Kasumi-1 (cell line): Measurements from ENCODE around the gene STXBP5.

Source experiments
- DNase-seq, 2 experiments: peaks; one replicate each; lab custom pipeline; 2025; lab: John Stamatoyannopoulos, UW

Gene STXBP5

DNA sequence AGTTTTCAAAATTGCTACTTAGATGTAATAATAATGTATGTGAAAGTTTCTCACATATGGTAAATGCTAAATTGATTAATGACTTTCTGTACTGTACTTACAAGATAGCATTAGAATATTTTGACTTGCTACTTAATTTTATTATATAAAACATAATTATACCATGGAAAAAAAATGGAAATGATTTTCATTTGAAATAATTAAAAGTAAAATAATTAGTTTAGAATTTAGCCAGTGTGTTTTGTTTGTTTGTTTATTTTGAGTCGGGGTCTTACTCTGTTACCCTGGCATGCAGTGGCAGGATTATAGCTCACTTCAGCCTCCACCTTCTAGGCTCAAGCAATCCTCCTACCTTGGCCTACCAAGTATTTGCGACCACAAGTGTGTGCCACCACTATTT lies 7.1 kb downstream of the STXBP5 start:
- no peak for DNase-seq

DNA sequence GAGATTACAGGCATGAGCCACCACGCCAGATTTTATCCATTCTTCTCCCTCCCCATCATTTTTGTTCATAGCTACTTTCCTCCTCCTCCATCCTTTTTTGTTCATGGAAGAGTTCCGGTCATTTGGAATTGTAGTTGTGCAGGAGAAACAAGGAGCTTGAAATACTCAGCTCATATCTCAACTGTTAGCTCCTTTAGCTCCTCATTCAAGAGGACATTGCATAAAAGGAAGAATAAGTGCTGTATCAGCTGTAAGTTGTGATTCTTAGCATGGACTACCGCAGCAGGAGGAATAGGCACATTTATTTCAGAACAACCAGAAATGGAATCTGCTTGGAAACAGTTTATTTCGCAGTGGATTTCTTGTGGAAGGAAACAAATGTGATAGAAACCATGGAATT lies 7.6 kb downstream of the STXBP5 start:
- no peak for DNase-seq

DNA sequence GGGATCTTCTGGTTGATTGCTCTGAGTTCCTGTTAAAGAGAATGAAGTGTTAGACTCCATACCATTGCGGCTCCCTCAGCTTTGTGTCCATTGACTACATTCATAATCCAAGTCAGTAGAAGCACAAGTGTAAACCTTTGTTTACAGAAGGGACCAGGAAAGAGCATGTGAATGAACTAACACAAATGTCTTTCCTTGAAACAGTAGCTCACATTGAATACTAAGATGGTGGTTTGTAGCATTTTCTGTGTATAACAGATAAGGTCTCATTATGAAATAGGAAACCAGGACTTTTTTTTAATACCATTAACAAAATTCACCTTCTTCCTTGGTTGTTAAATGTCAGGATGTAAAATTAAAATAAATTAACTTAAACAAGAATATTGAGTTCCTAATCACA lies 8.4 kb downstream of the STXBP5 start:
- DNase-seq = no peak

DNA sequence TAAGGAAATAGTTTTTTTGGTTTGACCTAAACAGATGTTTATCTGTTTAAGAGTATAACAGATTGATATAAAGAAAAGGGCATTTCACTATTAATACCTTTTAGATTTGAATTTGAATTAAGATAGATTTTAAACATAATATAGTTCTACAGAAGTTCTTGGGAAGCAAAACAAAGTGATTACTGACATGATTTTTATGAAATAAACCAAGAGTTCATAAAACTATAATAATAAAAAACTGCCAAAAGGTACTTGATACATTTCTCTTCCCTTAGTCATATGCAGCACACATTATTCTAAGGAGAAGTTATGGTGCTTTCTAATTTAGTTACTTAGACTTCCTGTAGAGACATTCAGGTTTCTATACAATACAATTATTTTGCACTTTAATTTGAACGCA lies 9.6 kb downstream of the STXBP5 start:
- no peak for DNase-seq

DNA sequence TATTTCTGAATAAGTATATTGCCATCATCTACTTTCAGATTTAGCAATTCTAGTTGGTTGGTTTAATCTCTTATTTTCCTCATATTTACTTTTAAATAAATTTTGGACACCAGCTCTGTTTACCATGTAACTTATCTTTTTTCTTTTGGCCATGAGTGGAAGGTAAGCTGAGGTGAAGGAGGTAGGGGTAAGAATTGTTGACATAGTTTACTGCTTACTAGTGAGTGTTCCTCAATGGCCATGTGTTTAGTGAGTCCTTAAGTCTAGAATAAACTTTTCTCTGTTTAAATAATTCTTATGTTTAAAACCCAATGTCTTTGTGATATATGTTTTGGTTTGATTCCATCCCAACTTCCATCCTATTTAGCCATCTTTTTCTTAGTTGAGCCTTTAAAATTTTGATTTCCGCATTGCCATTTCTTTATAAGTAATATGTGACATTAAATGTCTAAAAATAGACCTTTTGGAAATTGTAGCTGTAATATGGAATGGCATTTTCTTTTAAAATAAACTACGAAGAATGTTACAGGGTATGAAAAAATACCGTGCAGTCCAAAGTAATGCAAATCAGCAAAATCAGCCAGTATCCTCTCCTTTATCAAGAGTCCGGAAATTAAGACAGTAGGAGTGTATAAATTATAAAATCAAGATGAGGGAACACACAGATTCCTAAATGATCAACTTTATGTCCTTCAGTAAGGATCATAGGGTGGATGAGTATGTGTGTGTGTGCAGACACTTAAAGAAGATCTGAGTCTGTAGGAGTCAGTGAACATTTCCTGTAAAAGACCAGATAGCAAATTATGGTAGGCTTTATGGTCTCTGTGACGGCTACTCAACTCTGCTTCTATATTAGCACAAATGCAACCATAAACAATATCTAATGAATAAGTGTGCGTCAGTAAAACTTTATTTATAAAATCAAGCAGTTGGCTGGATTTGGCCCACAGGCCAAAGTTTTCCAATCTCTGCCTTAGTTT lies 10.3 kb downstream of the STXBP5 start:
- DNase-seq = no peak

DNA sequence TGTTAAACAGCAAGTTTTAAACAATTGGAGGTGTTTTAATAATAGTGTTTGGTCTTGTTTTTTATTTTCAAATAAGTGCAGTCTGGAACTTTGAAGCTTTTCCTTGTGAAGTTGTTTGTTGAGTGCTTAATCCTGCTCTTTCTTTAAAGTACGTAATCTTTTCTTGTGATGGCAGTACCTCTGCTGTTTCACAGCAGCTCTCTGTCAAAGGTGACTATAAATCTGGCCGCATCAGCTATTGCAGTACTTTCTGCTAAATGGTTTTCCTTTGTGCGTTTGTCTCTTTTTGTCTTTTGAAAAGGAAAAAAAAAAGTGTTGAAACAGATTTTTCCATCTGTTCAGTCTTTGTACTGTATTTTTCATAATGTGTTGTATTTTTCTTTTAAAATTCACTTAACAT lies 12.7 kb downstream of the STXBP5 start:
- no peak for DNase-seq

DNA sequence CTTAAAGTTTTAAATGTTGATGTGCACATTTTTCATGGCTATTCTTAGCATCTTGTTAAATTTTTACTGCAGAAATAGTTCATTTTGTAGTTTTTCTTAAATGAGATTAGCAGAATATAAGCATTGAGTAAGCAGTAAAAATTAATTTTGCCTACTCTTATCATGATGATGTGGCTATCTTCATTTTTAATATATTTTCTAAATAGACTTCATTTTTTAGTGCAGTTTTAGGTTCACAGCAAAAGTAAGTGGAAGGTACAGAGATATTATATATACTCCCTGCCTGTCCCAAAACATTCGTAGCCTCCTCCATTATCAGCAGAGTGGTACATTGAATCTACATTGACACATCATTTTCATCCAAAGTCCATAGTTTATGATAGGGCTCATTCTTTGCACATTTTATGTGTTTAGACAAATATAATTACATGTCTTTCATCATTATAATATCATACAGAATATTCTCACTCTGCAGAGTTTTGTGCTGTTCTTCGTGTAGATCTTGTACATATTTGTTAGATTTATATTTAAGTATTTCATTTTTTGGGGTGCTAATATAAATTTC lies 13.7 kb downstream of the STXBP5 start:
- no peak for DNase-seq

DNA sequence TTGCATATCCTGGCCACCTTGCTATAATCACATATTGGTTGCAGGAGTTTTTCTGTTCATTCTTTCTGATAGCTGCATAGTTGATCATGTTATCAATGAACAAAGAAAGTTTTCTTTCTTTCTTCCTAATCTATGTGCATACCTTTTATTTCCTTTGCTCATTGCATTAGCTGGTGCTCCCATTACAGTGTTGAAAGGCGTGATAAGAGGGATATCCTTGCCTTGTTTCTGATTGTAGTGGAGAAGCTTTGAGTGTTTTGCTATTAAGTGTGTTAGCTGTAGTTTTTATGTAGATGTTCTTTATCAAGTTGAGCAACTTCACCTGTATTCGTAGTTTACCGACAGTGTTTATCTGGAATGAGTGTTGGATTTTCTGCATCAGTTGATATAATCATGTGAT lies 14.6 kb downstream of the STXBP5 start:
- no peak for DNase-seq

DNA sequence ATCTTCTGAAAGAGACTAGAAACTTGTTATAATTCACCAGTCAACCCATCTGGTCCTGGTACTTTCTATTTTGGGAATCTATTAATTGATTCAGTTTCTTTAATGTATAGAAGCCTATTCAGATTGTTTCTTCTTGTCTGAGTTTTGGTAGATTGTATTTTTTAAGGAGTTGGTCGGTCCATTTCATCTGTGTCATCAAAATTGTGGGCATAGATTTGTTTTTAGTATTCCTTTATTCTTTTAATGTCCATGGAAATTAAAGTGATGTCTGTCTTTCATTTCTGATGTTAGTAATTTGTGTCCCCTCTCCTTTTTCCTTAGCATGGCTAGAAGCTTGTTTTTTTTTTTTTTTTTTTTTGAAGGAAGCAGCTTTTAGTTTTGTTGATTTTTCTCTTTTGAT lies 15.2 kb downstream of the STXBP5 start:
- no peak for DNase-seq

DNA sequence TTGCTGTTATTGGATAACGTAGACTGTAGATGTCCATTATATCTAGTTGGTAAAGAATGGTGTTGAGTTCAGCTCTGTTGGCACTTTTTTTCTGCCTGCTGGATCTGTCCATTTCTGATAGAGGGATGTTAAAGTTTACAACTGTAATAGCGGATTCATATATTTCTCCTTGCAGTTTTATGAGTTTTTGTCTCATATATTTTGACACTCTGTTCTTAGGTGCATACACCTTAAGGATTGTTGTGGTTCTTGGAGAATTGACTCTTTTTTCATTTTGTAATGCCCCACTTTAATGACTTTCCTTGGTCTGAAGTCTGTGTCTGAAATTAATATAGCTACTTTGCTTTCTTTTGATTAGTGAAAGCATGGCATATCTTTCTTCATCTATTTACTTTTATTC lies 16.1 kb downstream of the STXBP5 start:
- no peak for DNase-seq

DNA sequence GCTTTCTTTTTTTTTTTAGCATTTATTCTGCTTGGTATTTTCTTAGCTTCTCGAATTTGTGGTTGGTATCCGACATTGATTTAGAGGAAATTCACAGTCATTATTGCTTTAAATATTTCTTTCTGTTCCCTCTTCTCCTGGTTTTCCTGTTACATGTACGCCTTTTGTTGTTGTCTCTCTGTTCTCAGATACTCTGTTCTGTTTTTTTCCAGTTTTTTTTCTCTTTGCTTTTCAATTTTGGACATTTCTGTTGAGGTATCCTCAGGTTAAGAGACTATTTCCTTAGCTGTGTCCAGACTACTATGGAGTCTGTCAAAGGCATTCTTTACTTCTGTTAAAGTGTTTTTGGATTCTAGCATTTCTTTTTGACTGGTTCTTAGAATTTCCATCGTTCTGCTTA lies 17.5 kb downstream of the STXBP5 start:
- no peak for DNase-seq

DNA sequence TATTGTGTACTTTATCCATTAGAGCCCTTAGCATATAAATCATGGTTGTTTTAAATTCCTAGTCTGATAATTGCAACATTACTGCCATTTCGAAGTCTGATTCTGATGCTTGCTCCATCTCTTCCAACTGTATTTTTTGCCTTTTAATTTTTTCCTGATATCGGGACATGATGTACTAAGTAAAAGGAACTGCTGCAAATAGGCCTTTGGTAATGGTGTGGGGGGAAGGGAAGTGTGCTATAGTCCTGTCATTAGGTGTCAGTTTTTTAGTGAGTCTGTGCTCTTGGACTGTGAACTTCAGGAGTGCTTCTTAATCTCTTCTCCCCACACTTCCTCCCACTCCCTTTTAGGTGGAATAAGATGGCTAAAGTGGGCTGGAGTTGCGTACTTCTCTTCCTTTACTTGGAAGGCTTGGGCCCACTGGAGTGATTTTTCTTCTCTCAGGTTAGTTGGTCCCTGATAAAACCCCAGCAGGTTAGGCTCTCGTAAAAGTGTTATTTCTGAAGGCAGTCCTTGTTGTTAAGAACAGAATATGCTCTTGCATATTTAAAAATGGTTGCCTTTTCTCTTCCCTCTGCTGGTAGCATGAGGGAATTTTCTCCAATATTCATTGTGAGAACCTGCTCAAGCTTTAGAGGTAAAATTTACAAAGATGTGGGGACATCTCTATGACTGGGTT lies 18.1 kb downstream of the STXBP5 start:
- DNase-seq = peak; percentile 30 to 56

DNA sequence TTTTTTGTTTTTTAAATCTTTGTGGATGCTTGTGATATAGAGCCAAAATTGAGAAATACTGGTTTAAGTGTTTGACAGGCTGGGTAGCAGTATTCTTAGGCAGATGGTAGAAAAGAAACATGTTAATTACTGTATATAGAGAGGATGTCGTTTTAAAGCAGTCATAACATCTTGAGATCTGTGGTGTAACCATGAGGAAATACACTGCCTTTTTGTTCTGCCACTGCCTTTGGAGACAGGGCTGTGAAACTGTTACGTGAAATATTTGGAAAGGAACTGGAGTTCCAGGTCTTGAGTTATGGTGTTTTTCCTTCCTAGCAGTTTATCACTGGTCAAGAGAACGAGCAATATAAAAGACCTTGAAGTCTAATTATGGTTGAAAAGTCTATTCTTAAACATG lies 19.5 kb downstream of the STXBP5 start:
- no peak for DNase-seq

DNA sequence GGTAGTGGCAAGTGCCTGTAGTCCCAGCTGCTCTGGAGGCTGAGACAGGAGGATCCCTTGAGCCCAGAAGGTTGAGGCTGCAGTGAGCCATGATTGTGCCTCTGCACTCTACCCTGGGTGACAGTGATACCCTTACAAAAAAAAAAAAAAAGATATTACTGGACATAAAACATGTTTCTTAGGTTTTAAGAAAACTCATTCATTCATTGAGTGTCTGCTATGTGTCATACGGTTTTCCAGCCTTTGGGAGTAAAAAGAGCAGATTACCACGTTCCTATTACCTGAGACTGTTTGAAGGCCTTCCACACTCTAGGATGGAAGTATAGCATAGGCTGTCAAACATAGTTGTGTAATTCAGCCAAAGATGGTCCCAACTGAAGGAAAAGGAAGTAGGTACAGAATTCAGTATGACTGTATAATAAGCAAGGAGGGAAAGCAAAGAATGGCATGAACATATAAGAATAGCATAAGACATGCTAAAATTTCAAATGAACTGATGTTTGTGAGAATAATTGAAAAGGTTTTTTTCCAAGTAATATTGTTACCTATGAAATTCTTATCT lies 22.0 kb downstream of the STXBP5 start:
- DNase-seq = no peak

DNA sequence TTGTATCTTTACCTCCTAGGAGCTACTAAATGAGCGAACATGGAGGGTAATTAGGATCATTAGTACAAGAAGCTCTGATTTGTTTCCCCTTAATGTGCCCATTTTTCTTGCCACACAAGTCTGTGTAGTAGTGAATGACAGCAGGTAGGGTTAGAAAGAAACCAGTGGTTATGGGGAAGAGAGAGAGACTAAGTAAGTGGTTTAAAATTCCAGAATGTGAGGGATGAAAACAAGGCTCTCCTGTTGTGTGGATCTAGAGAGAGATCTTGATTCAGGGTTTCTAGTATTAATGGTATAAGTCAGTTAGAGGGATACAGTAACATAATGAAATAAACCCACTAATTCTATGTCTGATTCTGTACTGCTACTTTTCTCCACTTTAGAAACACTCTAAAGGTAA lies 22.7 kb downstream of the STXBP5 start:
- DNase-seq = no peak

DNA sequence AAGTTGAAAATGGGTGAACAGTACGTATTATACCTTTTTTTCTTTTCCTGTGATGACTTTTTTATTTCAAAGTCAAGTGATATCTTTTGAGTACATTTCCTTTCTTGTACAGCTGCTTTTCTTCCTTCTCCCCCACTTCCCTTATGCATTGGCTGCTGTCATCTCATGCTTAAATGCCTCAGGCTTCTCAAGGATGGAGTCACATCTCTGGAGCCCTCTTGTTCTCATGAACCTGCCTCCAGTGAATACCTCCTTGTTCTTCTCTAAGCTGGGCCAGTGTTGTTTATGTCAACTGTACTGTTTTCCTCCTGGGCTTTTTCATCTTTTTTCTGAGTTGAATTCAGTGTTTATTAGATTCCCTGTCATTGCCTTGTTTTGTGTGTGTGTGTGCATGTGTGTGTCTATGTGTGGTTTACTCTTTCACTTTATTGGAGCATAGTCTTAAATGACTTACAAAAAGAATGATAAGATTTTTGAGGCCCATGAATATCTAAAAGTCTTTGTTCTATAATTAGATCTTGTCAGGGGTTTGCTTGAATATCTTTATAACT lies 23.6 kb downstream of the STXBP5 start:
- peak; percentile 11 to 22 for DNase-seq

DNA sequence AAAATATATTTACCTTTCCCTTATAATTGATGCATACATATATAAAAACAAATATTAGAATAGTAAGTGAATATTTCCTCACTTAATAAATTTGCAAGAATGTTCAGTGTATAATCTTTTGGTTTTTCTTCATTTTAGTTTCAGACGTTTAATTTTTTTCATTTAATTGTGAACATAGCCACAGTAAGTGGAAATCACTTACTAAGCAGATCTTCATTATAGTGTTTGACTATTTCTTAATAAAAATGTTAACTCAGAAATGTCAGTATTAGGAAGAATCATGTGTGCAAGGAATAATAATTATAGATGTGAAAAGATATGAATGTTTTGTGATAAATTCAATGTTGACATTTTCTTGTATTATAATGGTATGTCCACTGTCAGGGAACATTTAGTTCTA lies 27.4 kb downstream of the STXBP5 start:
- no peak for DNase-seq

DNA sequence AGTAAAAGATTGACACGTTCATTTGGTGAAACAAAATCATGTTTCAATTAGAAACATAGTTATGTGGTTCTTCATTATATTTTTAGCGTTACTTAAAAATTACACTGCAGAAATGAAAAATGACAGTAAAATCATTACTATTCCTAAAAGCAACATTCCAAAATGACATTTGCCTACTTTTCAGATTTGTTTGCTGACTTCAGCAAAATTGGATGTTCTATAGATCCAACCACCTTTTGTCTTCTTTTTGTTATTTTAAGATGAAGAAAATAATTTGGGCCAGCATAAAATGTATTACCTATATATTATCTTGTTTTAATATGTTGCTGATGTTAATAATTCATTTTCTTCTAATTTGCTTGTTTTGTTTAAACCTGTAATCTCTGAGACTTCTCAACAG lies 30.5 kb downstream of the STXBP5 start:
- no peak for DNase-seq

DNA sequence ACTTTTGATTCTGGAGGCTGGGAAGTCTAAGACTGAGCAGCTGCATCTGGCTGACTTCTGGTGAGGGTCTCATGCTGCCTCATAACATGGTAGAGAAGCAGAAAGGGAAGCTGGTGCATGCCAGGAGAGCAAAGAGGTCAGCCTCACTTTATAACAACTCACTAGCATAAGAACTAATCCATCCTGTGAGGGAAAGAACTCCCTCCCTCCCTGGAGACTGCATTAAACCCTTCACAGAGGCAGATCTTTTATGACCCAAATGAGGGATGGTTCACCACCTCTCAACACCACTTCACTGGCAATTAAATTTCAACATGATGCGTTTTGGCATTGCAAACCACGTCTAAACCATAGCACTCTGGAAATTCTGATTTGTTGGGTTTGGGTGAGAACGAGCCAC lies 33.9 kb downstream of the STXBP5 start:
- no peak for DNase-seq

DNA sequence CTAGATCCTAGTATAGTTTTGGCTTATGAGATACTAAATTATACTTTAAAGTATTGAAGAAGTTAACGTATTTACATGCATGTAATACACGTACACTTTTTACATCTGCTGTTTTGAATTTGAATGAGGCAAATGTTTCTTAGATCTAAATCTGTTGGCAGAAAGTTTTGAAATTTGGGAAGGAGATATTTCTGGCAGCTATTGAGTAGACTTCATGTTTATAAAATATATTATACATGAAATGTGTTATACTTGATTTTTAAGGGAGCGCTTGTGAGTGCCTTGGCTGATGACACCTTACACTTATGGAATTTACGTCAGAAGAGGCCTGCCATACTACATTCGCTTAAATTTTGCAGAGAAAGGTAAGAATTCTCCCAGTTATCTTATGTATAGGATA lies 34.7 kb downstream of the STXBP5 start:
- no peak for DNase-seq

DNA sequence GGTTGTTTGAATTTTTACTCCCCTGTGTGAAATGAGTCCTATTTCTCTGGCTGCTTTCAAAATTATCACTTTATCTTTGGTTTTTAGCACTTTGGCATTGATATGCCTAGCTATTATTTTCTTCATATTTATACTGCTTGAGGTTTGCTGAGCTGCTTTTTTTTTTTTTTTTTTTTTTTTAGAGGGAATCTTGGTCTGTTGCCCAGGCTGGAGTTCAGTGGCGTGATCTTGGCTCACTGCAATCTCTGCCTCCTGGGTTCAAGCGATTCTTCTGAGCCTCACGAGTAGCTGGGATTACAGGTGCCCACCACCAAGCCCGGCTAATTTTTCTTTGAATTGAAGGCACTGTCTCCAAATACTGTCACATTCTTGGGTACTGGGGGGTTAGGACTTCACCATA lies 40.6 kb downstream of the STXBP5 start:
- no peak for DNase-seq

DNA sequence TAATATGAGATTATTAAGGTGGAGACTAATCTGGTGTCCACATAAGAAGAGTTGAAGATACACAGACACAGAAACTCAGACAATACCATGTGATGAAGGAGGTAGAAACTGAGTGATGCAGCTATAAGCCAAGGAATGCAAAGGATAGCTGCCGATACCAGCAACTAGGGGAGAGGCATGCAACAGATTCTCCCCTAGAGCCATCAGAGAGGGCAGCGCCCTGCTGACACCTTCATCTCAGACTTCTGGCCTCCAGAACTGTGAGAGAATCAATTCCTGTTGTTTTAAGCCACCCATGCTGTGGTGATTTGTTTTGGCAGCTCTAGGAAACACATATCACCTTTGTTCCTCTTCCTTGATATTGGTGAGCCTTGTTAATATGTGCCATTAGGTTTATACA lies 41.5 kb downstream of the STXBP5 start:
- DNase-seq = no peak
